HepG2 (cell line): ENCODE measurements around the gene ALDH3A2. TPM values are rescaled to one million over a fixed set of nuclear protein-coding genes. Genes with fewer than 3 reads are reported as not detected.

Experiments
- ATAC-seq: fragments of 200-7000 bp; cut with Tn5 transposase; 3 replicates; pipeline ENCODE4 v1.9.1; 2020; ENCODE audit warnings: mild to moderate bottlenecking, moderate library complexity
- BruUV-seq: library from RNA; stranded (reverse); fragments of 400-500 nt; replicated peaks from 2 replicates; lab custom pipeline; 2021; lab: Mats Ljungman, UMichigan
- CTCF ChIA-PET: fragments of 300-600 bp; formaldehyde crosslinking; extraction: SDS; loops from one replicate; lab custom pipeline; 2021; ENCODE audit warnings: low total read pairs, inconsistent platforms, low intra/inter-chr PET ratio; lab: Yijun Ruan, JAX
- POLR2A ChIA-PET: fragments of 350-600 bp; sonication (Branson Sonifier 250); formaldehyde crosslinking; loops from one replicate; lab custom pipeline; 2020; ENCODE audit warnings: antibody characterized with exemption, inconsistent platforms; lab: Yijun Ruan, JAX
- DNase-seq: peaks from one replicate; pipeline ENCODE4 v3.0.0-alpha.2; 2015; ENCODE audit warnings: low spot score
- FAIRE-seq: peaks from 3 replicates; lab custom pipeline; 2011; peaks lifted over from hg19 to GRCh38; lab: Jason Lieb, UNC
- H2AFZ ChIP-seq: one replicate; pipeline ENCODE4 v1.6.1; 2011; ENCODE audit warnings: low read length, inconsistent platforms
- H3K27ac ChIP-seq: fragments of 300-600 bp; 3 replicates; pipeline ENCODE4 v1.8.0; 2011; ENCODE audit warnings: mixed run types, mild to moderate bottlenecking, mixed read lengths, low read length, inconsistent platforms; ENCODE audit not compliant: insufficient read depth; ENCODE audit errors: extremely low read length
- H3K27me3 ChIP-seq, 2 experiments: fragments of 200-600 bp in 1 of 2; 2 replicates in 1 of 2; 3 replicates in 1 of 2; pipeline versions ENCODE4 v1.6.0 to v1.8.0; 2011; ENCODE audit warnings: low read length in 2 of 2, mild to moderate bottlenecking in 2 of 2, moderate library complexity in 2 of 2, inconsistent platforms in 1 of 2; ENCODE audit not compliant: insufficient read depth in 2 of 2, control insufficient read depth in 1 of 2
- H3K36me3 ChIP-seq, 2 experiments: fragments of 200-600 bp in 1 of 2; replicated peaks in 1 of 2; 2 replicates in 1 of 2; 3 replicates in 1 of 2; pipeline versions ENCODE4 v1.5.1 to v1.8.0; 2011; ENCODE audit warnings: low read length in 2 of 2, inconsistent platforms in 1 of 2; ENCODE audit not compliant: insufficient read depth in 2 of 2, control insufficient read depth in 1 of 2
- H3K4me1 ChIP-seq: 2 replicates; pipeline ENCODE4 v1.5.1; 2012; ENCODE audit warnings: low read length, inconsistent platforms; ENCODE audit not compliant: insufficient read depth
- H3K4me2 ChIP-seq: 2 replicates; pipeline ENCODE4 v1.6.0; 2011; ENCODE audit warnings: low read depth, low read length, inconsistent platforms
- H3K4me3 ChIP-seq, 3 experiments: fragments of 200-600 bp in 1 of 3; sonication (generic), shearing (Covaris generic) in 1 of 3; replicated peaks in 1 of 3; 2 replicates each; pipeline ENCODE4 v1.5.1; 2011 to 2016; ENCODE audit warnings: low read length in 3 of 3, inconsistent platforms in 2 of 3, low read depth in 2 of 3, mild to moderate bottlenecking in 2 of 3, control low read depth in 1 of 3, mixed read lengths in 1 of 3; ENCODE audit not compliant: insufficient read depth in 1 of 3
- H3K79me2 ChIP-seq: one replicate; pipeline ENCODE4 v1.6.1; 2011; ENCODE audit warnings: low read length, inconsistent platforms; ENCODE audit not compliant: insufficient read depth
- H3K9ac ChIP-seq: 2 replicates; pipeline ENCODE4 v1.6.0; 2011; ENCODE audit warnings: mild to moderate bottlenecking, low read depth, low read length, inconsistent platforms; ENCODE audit not compliant: insufficient read depth
- H3K9me3 ChIP-seq: 2 replicates; pipeline ENCODE4 v1.5.1; 2012; ENCODE audit warnings: mild to moderate bottlenecking, low read length
- H4K20me1 ChIP-seq: 2 replicates; pipeline ENCODE4 v1.6.0; 2011; ENCODE audit warnings: inconsistent platforms, mild to moderate bottlenecking, low read length, moderate library complexity; ENCODE audit not compliant: insufficient read depth
- HNF4G ChIP-seq, 2 experiments: sonication (generic) in 1 of 2; formaldehyde crosslinking in 1 of 2; IDR thresholded peaks; 2 replicates each; pipeline versions ENCODE4 v1.4.0 to v1.6.1; 2011 to 2020; ENCODE audit warnings: borderline replicate concordance in 2 of 2, low read depth in 2 of 2, mild to moderate bottlenecking in 2 of 2, low read length in 1 of 2, missing genetic modification reagents in 1 of 2, moderate library complexity in 1 of 2
- MAZ ChIP-seq, 2 experiments: sonication (generic) in 1 of 2; formaldehyde crosslinking in 1 of 2; IDR thresholded peaks; 2 replicates each; pipeline versions ENCODE4 v1.5.0 to v1.6.1; 2012 to 2020; ENCODE audit warnings: low read depth in 2 of 2, mild to moderate bottlenecking in 2 of 2, borderline replicate concordance in 1 of 2, improper control_type of control experiment in 1 of 2, low read length in 1 of 2, missing genetic modification reagents in 1 of 2, moderate library complexity in 1 of 2
- MYC ChIP-seq: sonication (generic); formaldehyde crosslinking; IDR thresholded peaks from 2 replicates; pipeline ENCODE4 v1.9.0; 2021; ENCODE audit warnings: missing genetic modification reagents, borderline replicate concordance
- NR2C2 ChIP-seq: sonication (generic); formaldehyde crosslinking; IDR thresholded peaks from 2 replicates; pipeline ENCODE4 v1.4.0; 2020; ENCODE audit warnings: missing genetic modification reagents, mild to moderate bottlenecking, moderate library complexity, borderline replicate concordance
- POLR2A ChIP-seq, 2 experiments: IDR thresholded peaks; 2 replicates each; pipeline ENCODE4 v1.6.1; 2011; ENCODE audit warnings: low read depth in 2 of 2, low read length in 2 of 2, mild to moderate bottlenecking in 1 of 2, moderate library complexity in 1 of 2; ENCODE audit not compliant: insufficient read depth in 1 of 2
- RFXANK ChIP-seq: IDR thresholded peaks from 2 replicates; pipeline ENCODE4 v1.6.1; 2016
- SAP130 ChIP-seq: IDR thresholded peaks from 2 replicates; pipeline ENCODE4 v1.6.1; 2016; ENCODE audit warnings: low read depth
- SIN3A ChIP-seq: IDR thresholded peaks from 2 replicates; pipeline ENCODE4 v1.6.1; 2011; ENCODE audit warnings: low read depth, mild to moderate bottlenecking, control low read depth, low read length, borderline replicate concordance
- SP2 ChIP-seq: sonication (generic); formaldehyde crosslinking; IDR thresholded peaks from 2 replicates; pipeline ENCODE4 v1.5.1; 2020; ENCODE audit warnings: mild to moderate bottlenecking, missing genetic modification reagents
- TARDBP ChIP-seq: sonication (generic); formaldehyde crosslinking; IDR thresholded peaks from 2 replicates; pipeline ENCODE4 v1.8.0; 2022; ENCODE audit warnings: mild to moderate bottlenecking, missing genetic modification reagents
- ZNF10 ChIP-seq: sonication (generic); formaldehyde crosslinking; IDR thresholded peaks from 2 replicates; pipeline ENCODE4 v1.4.0; 2020; ENCODE audit warnings: mild to moderate bottlenecking, low read depth, missing genetic modification reagents, borderline replicate concordance
- WGBS: methylation state at CpG from one replicate; pipeline ENCODE4 v1.1.6; 2017; ENCODE audit warnings: low lambda C conversion rate; 5-methylcytosine and 5-hydroxymethylcytosine counted together
- in situ Hi-C: cut with HindIII; loops from 2 replicates; pipeline ENCODE4 v1.10.0; 2017; ENCODE audit warnings: low pct_unique_long_range_greater_than_20kb; ENCODE audit not compliant: extremely low pct_ligation_motif_present
- intact Hi-C: fragments of 100-400 bp; cut with micrococcal nuclease; formaldehyde crosslinking; loops from one replicate; pipeline ENCODE4 v1.10.0; 2022; ENCODE audit not compliant: unreplicated experiment
- polyA plus RNA-seq, 8 experiments: library from polyadenylated mRNA; depleted of rRNA in 3 of 8; stranded (reverse) in 7 of 8; unstranded in 1 of 8; fragments of >200 nt; fragmentation: Illumina TruSeq in 4 of 8; extraction: Trizol in 4 of 8; gene quantifications; 2 replicates each; pipeline versions ENCODE4 v1.2.1 to v1.2.3, GENCODE V29; 2011 to 2016; ENCODE audit warnings: low read depth in 4 of 8, missing spikeins in 1 of 8, mixed read lengths in 1 of 8; ENCODE audit not compliant: insufficient read depth in 1 of 8
- total RNA-seq, 5 experiments: library from RNA; depleted of rRNA; stranded (reverse); fragments of >200 nt; fragmentation: Illumina TruSeq; extraction: Trizol; gene quantifications; 2 replicates each; pipeline ENCODE4 v1.2.3, GENCODE V29; 2016; ENCODE audit warnings: low read depth in 1 of 5
- TF ChIP-seq, protein P1 (sequence below): sonication (generic); formaldehyde crosslinking; IDR thresholded peaks from 2 replicates; pipeline ENCODE4 v1.4.0; 2020; ENCODE audit warnings: missing genetic modification reagents
- TF ChIP-seq, protein P2 (sequence below): IDR thresholded peaks from 2 replicates; pipeline ENCODE4 v1.6.1; 2016
- TF ChIP-seq, protein P3 (sequence below): sonication (generic); formaldehyde crosslinking; IDR thresholded peaks from 2 replicates; pipeline ENCODE4 v1.4.0; 2020; ENCODE audit warnings: missing genetic modification reagents

ALDH3A2 gene
- total and polyA plus RNA-seq, 2 of the 13 experiments (the other 11 are each of a cell fraction or from before 2014, with no cell fraction given) = 80.8 to 180 TPM

DNA sequence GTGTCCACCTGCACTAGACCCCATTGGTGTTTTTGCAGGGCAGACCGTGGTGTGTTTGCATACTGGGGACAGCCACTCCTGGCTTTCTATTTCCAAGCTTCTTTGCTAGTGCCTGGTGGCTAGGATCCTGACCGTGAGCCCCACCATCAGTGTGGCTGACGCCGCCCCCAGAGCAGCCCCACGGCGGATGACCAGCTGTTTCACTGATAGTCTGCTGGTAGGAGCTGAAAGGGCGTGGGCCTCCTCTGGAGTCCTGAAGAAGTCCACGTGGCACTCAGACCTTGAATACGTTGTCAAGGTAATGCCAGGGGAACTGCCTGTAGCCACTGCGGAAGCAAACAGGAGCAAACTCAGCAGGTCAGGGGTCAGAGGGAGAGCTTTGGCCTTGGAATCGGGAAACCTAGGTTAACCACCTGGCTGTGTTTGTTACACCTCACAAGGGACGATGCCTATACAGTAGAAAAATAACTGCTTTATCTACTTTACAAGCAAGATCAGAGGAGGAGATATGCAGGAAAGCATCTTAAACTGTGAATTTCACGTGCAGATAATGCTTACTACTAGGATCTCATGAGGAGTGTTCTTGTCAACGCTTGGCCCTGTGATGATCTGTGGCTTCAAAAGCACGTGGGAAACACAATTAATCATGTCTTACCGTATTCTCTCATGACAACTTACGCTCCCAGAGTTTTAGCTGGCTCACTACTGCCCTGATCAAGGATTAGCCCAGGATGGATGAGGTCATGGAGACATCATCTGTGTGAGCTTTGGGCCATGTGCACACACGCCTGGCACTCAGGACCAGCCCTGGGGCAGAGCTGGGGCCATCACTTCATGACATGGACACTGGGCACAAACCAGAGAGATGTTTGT lies 30.3 kb downstream of the ALDH3A2 start:
- Histone ChIP-seq H3K27ac (peak overlapping the region; percentile 9), H4K20me1 (no peaks in the 10 kb centered on the region), H3K4me1 (0 out of 2 replicates have a peak, but pooled peaks cover 5% of the 10 kb centered on the region), H2AFZ (no peak overlapping the region), H3K9me3 (no peaks in the 10 kb centered on the region), H3K4me2 (no peak overlapping the region), H3K36me3 (peaks cover 5 to 32% of the 10 kb centered on the region in 2 experiments), H3K9ac (no peak overlapping the region), H3K27me3 (no peaks in the 10 kb centered on the region; a peak in 1 of 5 replicates), H3K4me3 (no peak overlapping the region), H3K79me2 (no peaks in the 10 kb centered on the region)
- FAIRE-seq (no peak), ATAC-seq (peak; percentile 11; the same call in 2 of the 3 replicates), DNase-seq (no peak)
- POLR2A ChIA-PET = interaction anchor here (0.6 to 3.4 kb wide), 3 partner anchors 30 to 49 kb away, joined by 3 to 12 read pairs (median 4); partner anchors contain the start of gene ALDH3A2
- intact Hi-C loops = no loop called here
- in situ Hi-C loops = no loop called here
- BruUV-seq = no TSS peak
- 89% methylated on average over 12 of the region's 18 CpGs for WGBS
- CTCF ChIA-PET = no interaction called here
- no peak for TF ChIP-seq RFXANK
- TF ChIP-seq HNF4G (IDR thresholded peaks at IDR 0.05; ENCODE audit: borderline replicate concordance, low read depth, low read length) = no peak
- no peak for TF ChIP-seq HNF4G (CRISPR knock-in tag; IDR thresholded peaks at IDR 0.05; ENCODE audit: borderline replicate concordance, low read depth)
- TF ChIP-seq ZNF10 (CRISPR knock-in tag) = no peak
- TF ChIP-seq, protein P1, sequence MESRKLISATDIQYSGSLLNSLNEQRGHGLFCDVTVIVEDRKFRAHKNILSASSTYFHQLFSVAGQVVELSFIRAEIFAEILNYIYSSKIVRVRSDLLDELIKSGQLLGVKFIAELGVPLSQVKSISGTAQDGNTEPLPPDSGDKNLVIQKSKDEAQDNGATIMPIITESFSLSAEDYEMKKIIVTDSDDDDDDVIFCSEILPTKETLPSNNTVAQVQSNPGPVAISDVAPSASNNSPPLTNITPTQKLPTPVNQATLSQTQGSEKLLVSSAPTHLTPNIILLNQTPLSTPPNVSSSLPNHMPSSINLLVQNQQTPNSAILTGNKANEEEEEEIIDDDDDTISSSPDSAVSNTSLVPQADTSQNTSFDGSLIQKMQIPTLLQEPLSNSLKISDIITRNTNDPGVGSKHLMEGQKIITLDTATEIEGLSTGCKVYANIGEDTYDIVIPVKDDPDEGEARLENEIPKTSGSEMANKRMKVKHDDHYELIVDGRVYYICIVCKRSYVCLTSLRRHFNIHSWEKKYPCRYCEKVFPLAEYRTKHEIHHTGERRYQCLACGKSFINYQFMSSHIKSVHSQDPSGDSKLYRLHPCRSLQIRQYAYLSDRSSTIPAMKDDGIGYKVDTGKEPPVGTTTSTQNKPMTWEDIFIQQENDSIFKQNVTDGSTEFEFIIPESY (CRISPR knock-in tag) = 0 out of 2 replicates have a peak, but pooled peaks have one; percentile 24
- TF ChIP-seq, protein P2, sequence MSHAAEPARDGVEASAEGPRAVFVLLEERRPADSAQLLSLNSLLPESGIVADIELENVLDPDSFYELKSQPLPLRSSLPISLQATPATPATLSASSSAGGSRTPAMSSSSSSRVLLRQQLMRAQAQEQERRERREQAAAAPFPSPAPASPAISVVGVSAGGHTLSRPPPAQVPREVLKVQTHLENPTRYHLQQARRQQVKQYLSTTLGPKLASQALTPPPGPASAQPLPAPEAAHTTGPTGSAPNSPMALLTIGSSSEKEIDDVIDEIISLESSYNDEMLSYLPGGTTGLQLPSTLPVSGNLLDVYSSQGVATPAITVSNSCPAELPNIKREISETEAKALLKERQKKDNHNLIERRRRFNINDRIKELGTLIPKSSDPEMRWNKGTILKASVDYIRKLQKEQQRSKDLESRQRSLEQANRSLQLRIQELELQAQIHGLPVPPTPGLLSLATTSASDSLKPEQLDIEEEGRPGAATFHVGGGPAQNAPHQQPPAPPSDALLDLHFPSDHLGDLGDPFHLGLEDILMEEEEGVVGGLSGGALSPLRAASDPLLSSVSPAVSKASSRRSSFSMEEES = no peak
- peak in 1 of 2 experiments; percentile 28; a peak in 1 of 4 replicates for TF ChIP-seq POLR2A (IDR thresholded peaks at IDR 0.05; ENCODE audit: insufficient read depth in 1 of 2, low read depth in 2 of 2, low read length in 2 of 2)
- TF ChIP-seq SAP130 (CRISPR knock-in tag) = no peak
- TF ChIP-seq TARDBP (CRISPR knock-in tag) = no peak
- TF ChIP-seq NR2C2 (CRISPR knock-in tag) = peak; percentile 44; the same call in 1 of the 2 replicates
- TF ChIP-seq, protein P3, sequence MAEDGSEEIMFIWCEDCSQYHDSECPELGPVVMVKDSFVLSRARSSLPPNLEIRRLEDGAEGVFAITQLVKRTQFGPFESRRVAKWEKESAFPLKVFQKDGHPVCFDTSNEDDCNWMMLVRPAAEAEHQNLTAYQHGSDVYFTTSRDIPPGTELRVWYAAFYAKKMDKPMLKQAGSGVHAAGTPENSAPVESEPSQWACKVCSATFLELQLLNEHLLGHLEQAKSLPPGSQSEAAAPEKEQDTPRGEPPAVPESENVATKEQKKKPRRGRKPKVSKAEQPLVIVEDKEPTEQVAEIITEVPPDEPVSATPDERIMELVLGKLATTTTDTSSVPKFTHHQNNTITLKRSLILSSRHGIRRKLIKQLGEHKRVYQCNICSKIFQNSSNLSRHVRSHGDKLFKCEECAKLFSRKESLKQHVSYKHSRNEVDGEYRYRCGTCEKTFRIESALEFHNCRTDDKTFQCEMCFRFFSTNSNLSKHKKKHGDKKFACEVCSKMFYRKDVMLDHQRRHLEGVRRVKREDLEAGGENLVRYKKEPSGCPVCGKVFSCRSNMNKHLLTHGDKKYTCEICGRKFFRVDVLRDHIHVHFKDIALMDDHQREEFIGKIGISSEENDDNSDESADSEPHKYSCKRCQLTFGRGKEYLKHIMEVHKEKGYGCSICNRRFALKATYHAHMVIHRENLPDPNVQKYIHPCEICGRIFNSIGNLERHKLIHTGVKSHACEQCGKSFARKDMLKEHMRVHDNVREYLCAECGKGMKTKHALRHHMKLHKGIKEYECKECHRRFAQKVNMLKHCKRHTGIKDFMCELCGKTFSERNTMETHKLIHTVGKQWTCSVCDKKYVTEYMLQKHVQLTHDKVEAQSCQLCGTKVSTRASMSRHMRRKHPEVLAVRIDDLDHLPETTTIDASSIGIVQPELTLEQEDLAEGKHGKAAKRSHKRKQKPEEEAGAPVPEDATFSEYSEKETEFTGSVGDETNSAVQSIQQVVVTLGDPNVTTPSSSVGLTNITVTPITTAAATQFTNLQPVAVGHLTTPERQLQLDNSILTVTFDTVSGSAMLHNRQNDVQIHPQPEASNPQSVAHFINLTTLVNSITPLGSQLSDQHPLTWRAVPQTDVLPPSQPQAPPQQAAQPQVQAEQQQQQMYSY (CRISPR knock-in tag) = no peak
- no peak for TF ChIP-seq SP2 (CRISPR knock-in tag)
- TF ChIP-seq MYC (CRISPR knock-in tag) = no peak
- TF ChIP-seq MAZ (IDR thresholded peaks at IDR 0.05; ENCODE audit: borderline replicate concordance, low read depth, low read length) = no peak
- TF ChIP-seq MAZ (CRISPR knock-in tag; IDR thresholded peaks at IDR 0.05; ENCODE audit: low read depth) = no peak
- no peak for TF ChIP-seq SIN3A
